Keratinocyte (primary cell): Measurements from ENCODE around the gene P4HTM. TPM values are rescaled to one million over a fixed set of nuclear protein-coding genes. Genes with fewer than 3 reads are reported as not detected.

Experiments used
- DNase-seq: peaks from one replicate; pipeline ENCODE4 v3.0.0-alpha.2; 2011; ENCODE audit warnings: low read depth, missing footprints, low spot score
- FAIRE-seq: peaks from 2 replicates; lab custom pipeline; 2011; peaks lifted over from hg19 to GRCh38; lab: Jason Lieb, UNC
- H2AFZ ChIP-seq: 2 replicates; pipeline ENCODE4 v1.6.0; 2012; ENCODE audit warnings: low read length, control low read depth, inconsistent platforms; ENCODE audit not compliant: control insufficient read depth
- H3K27ac ChIP-seq: 2 replicates; pipeline ENCODE4 v1.5.1; 2011; ENCODE audit warnings: low read length; ENCODE audit not compliant: control insufficient read depth, insufficient read depth
- H3K27me3 ChIP-seq: 3 replicates; pipeline ENCODE4 v1.6.0; 2011; ENCODE audit warnings: low read length; ENCODE audit not compliant: control insufficient read depth, insufficient read depth; ENCODE audit errors: extremely low read depth
- H3K36me3 ChIP-seq, 2 experiments: 2 replicates in 1 of 2; 3 replicates in 1 of 2; pipeline ENCODE4 v1.5.1; 2011; ENCODE audit warnings: low read length in 2 of 2, mild to moderate bottlenecking in 1 of 2; ENCODE audit not compliant: control insufficient read depth in 2 of 2, insufficient read depth in 2 of 2; ENCODE audit errors: extremely low read depth in 1 of 2
- H3K4me1 ChIP-seq: 3 replicates; pipeline ENCODE4 v1.5.1; 2011; ENCODE audit warnings: low read length; ENCODE audit not compliant: control insufficient read depth, insufficient read depth; ENCODE audit errors: extremely low read depth
- H3K4me2 ChIP-seq: 3 replicates; pipeline ENCODE4 v1.6.0; 2011; ENCODE audit warnings: low read depth, low read length; ENCODE audit not compliant: control insufficient read depth, insufficient read depth; ENCODE audit errors: extremely low read depth
- H3K4me3 ChIP-seq, 3 experiments: fragments of 200-600 bp in 1 of 3; sonication (generic) in 1 of 3; 2 replicates in 2 of 3; 3 replicates in 1 of 3; pipeline ENCODE4 v1.5.1; 2011 to 2016; ENCODE audit warnings: low read length in 3 of 3, mild to moderate bottlenecking in 3 of 3, control low read depth in 2 of 3, inconsistent platforms in 1 of 3, low read depth in 1 of 3, mixed read lengths in 1 of 3, mixed run types in 1 of 3, moderate library complexity in 1 of 3; ENCODE audit not compliant: control insufficient read depth in 2 of 3, insufficient read depth in 2 of 3; ENCODE audit errors: extremely low read depth in 1 of 3
- H3K79me2 ChIP-seq: 2 replicates; pipeline ENCODE4 v1.6.0; 2012; ENCODE audit warnings: low read length; ENCODE audit not compliant: control insufficient read depth, insufficient read depth
- H3K9ac ChIP-seq: 3 replicates; pipeline ENCODE4 v1.6.0; 2011; ENCODE audit warnings: low read length; ENCODE audit not compliant: control insufficient read depth, insufficient read depth; ENCODE audit errors: extremely low read depth
- H3K9me1 ChIP-seq: 3 replicates; pipeline ENCODE4 v1.6.0; 2011; ENCODE audit warnings: low read length; ENCODE audit not compliant: control insufficient read depth, insufficient read depth; ENCODE audit errors: extremely low read depth
- H3K9me3 ChIP-seq: 2 replicates; pipeline ENCODE4 v1.5.1; 2012; ENCODE audit warnings: low read depth, low read length; ENCODE audit not compliant: control insufficient read depth
- H4K20me1 ChIP-seq: 3 replicates; pipeline ENCODE4 v1.6.0; 2011; ENCODE audit warnings: low read length; ENCODE audit not compliant: control insufficient read depth, insufficient read depth; ENCODE audit errors: extremely low read depth
- CTCF ChIP-seq, 3 experiments: IDR thresholded peaks in 1 of 3; conservative IDR thresholded peaks in 1 of 3; optimal IDR thresholded peaks in 1 of 3; 2 replicates in 2 of 3; 3 replicates in 1 of 3; pipeline versions ENCODE3 to v1.5.1; 2011; ENCODE audit warnings: low read length in 3 of 3, mild to moderate bottlenecking in 3 of 3, moderate library complexity in 2 of 3, control low read depth in 1 of 3, inconsistent platforms in 1 of 3; ENCODE audit not compliant: insufficient read depth in 2 of 3; ENCODE audit errors: extremely low read depth in 1 of 3
- EZH2 ChIP-seq: IDR thresholded peaks from one replicate; pipeline ENCODE4 v1.6.1; 2012; ENCODE audit warnings: inconsistent platforms, mild to moderate bottlenecking, low read length, moderate library complexity
- dilution Hi-C: fragments of 300-500 bp; cut with MboI; formaldehyde crosslinking; loops from one replicate; pipeline ENCODE4 v1.7.0; 2020; ENCODE audit warnings: low sequenced_read_pairs; ENCODE audit not compliant: extremely low pct_ligation_motif_present
- polyA plus RNA-seq, 5 experiments: library from polyadenylated mRNA; depleted of rRNA in 3 of 5; stranded (reverse) in 3 of 5; stranded (forward) in 1 of 5; unstranded in 1 of 5; fragments of >200 nt; gene quantifications; 1 replicate in 1 of 5; 2 replicates in 3 of 5; 3 replicates in 1 of 5; pipeline versions ENCODE4 v1.2.1 to v1.2.3, GENCODE V29; 2011 to 2012; ENCODE audit warnings: missing spikeins in 2 of 5, low read depth in 1 of 5, low replicate concordance in 1 of 5

Gene P4HTM
- polyA plus RNA-seq, 1 donor (not counting 4 experiments of a cell fraction or from before 2014, with no cell fraction given): 0.93 TPM

- Histone ChIP-seq H4K20me1 (no peaks in the 10 kb centered on the region), H3K9ac (no peak overlapping the region), H3K79me2 (peaks cover 21% of the 10 kb centered on the region), H3K27ac (no peak overlapping the region), H3K4me2 (no peak overlapping the region), H3K27me3 (no peaks in the 10 kb centered on the region), H2AFZ (no peak overlapping the region), H3K36me3 (peaks cover 3 to 13% of the 10 kb centered on the region in 2 experiments), H3K4me1 (no peaks in the 10 kb centered on the region), H3K9me1 (no peaks in the 10 kb centered on the region), H3K4me3 (no peak overlapping the region), H3K9me3 (no peaks in the 10 kb centered on the region)
- FAIRE-seq: no peak
- dilution Hi-C loops: no loop called here
- TF ChIP-seq CTCF (optimal IDR thresholded peaks at IDR 0.05 in 1 of 3, IDR thresholded peaks at IDR 0.05 in 1 of 3, conservative IDR thresholded peaks at IDR 0.05 in 1 of 3; ENCODE audit: extremely low read depth in 1 of 3, insufficient read depth in 2 of 3, low read length in 3 of 3) (no peak), EZH2 (no peak)
- DNase-seq: no peak
Measured at GRCh38 chr3:48957006-48957705, 32.9 kb upstream of the P4HTM start.

GRCh38 chr3:48960841-48961413 is 29.1 kb upstream of the P4HTM start:
- no peaks in the 10 kb centered on the region for H3K27me3 ChIP-seq
- no peak for DNase-seq
- no peak overlapping the region for H2AFZ ChIP-seq
- H3K4me1 ChIP-seq: no peaks in the 10 kb centered on the region
- H3K4me2 ChIP-seq: no peak overlapping the region
- H3K9me1 ChIP-seq: no peaks in the 10 kb centered on the region
- no peak overlapping the region for H3K9ac ChIP-seq
- H3K36me3 ChIP-seq: peaks cover 8 to 25% of the 10 kb centered on the region in 2 experiments
- H4K20me1 ChIP-seq: no peaks in the 10 kb centered on the region
- dilution Hi-C loops: no loop called here
- no peak overlapping the region for H3K4me3 ChIP-seq
- FAIRE-seq: no peak
- no peak overlapping the region for H3K27ac ChIP-seq
- H3K9me3 ChIP-seq: no peaks in the 10 kb centered on the region
- peaks cover 10% of the 10 kb centered on the region for H3K79me2 ChIP-seq
- TF ChIP-seq EZH2: no peak
- TF ChIP-seq CTCF (optimal IDR thresholded peaks at IDR 0.05 in 1 of 3, IDR thresholded peaks at IDR 0.05 in 1 of 3, conservative IDR thresholded peaks at IDR 0.05 in 1 of 3; ENCODE audit: extremely low read depth in 1 of 3, insufficient read depth in 2 of 3, low read length in 3 of 3): no peak
